OCI-LY7 (cell line): ENCODE measurements around the gene POLE4. TPM values are rescaled to one million over a fixed set of nuclear protein-coding genes. Genes with fewer than 3 reads are reported as not detected.

Experiments
- Bru-seq: library from RNA; stranded (reverse); fragments of 400-500 nt; gene quantifications from one replicate; lab custom pipeline; 2021; lab: Mats Ljungman, UMichigan
- BruChase-seq, 2 experiments: library from RNA; stranded (reverse); fragments of 400-500 nt; gene quantifications; one replicate each; lab custom pipeline; 2021; lab: Mats Ljungman, UMichigan
- BruUV-seq: library from RNA; stranded (reverse); fragments of 400-500 nt; replicated peaks from 2 replicates; lab custom pipeline; 2021; lab: Mats Ljungman, UMichigan
- CTCF ChIA-PET: fragments of 300-600 bp; sonication (Branson Sonifier 250); formaldehyde crosslinking; loops from one replicate; lab custom pipeline; 2022; ENCODE audit warnings: antibody characterized with exemption; ENCODE audit not compliant: unreplicated experiment; lab: Charles Lee
- POLR2A ChIA-PET: fragments of 300-600 bp; sonication (Branson Sonifier 250); formaldehyde crosslinking; loops from one replicate; lab custom pipeline; 2022; ENCODE audit warnings: antibody characterized with exemption; lab: Charles Lee
- DNase-seq: peaks from one replicate; pipeline ENCODE4 v3.0.0-alpha.2; 2015; ENCODE audit warnings: low spot score
- H2AFZ ChIP-seq: fragments of 200-600 bp; sonication (generic), shearing (Covaris generic); 2 replicates; pipeline ENCODE4 v1.6.1; 2014; ENCODE audit warnings: mild to moderate bottlenecking, antibody characterized with exemption, low read length, moderate library complexity
- H3K27ac ChIP-seq: fragments of 200-600 bp; sonication (generic); 2 replicates; pipeline ENCODE4 v1.5.1; 2014; ENCODE audit warnings: mixed run types, low read depth, mild to moderate bottlenecking, moderate library complexity, low read length, inconsistent platforms; ENCODE audit not compliant: poor library complexity, severe bottlenecking
- H3K36me3 ChIP-seq: fragments of 200-600 bp; sonication (generic); 2 replicates; pipeline ENCODE4 v1.6.1; 2014; ENCODE audit warnings: mild to moderate bottlenecking, antibody characterized with exemption, low read length, moderate library complexity, mixed read lengths; ENCODE audit not compliant: insufficient read depth
- H3K4me1 ChIP-seq: fragments of 200-600 bp; sonication (generic); 2 replicates; pipeline ENCODE4 v1.5.1; 2014; ENCODE audit warnings: mild to moderate bottlenecking, low read length; ENCODE audit not compliant: insufficient read depth, poor library complexity, severe bottlenecking
- H3K4me2 ChIP-seq: fragments of 200-600 bp; sonication (generic); 2 replicates; pipeline ENCODE4 v1.6.1; 2014; ENCODE audit warnings: mild to moderate bottlenecking, low read length
- H3K4me3 ChIP-seq: fragments of 200-600 bp; sonication (generic); 2 replicates; pipeline ENCODE4 v1.5.1; 2014; ENCODE audit warnings: mild to moderate bottlenecking, low read depth, low read length; ENCODE audit not compliant: poor library complexity, severe bottlenecking
- H3K79me2 ChIP-seq: fragments of 200-600 bp; sonication (generic); 2 replicates; pipeline ENCODE4 v1.6.1; 2016; ENCODE audit warnings: low read depth, mild to moderate bottlenecking, low read length, moderate library complexity, mixed read lengths; ENCODE audit not compliant: insufficient read depth
- H3K9me2 ChIP-seq: fragments of 200-600 bp; sonication (generic); 2 replicates; pipeline ENCODE4 v1.6.1; 2016; ENCODE audit warnings: mild to moderate bottlenecking, low read length, mixed read lengths; ENCODE audit not compliant: insufficient read depth
- H3K9me3 ChIP-seq: fragments of 200-600 bp; sonication (generic); 2 replicates; pipeline ENCODE4 v1.6.1; 2014; ENCODE audit warnings: mild to moderate bottlenecking, mixed run types, low read length, mixed read lengths
- H4K20me1 ChIP-seq: fragments of 200-600 bp; sonication (generic); 2 replicates; pipeline ENCODE4 v1.6.1; 2014; ENCODE audit warnings: mild to moderate bottlenecking, antibody characterized with exemption, low read length, moderate library complexity, mixed read lengths; ENCODE audit not compliant: insufficient read depth
- CTCF ChIP-seq: fragments of 200-600 bp; sonication (generic); conservative IDR thresholded peaks from 2 replicates; pipeline ENCODE4 v1.5.1; 2014; ENCODE audit warnings: mild to moderate bottlenecking, antibody characterized with exemption, low read length, moderate library complexity, mixed read lengths
- EZH2phosphoT487 ChIP-seq: fragments of 200-600 bp; sonication (generic); IDR thresholded peaks from 2 replicates; pipeline ENCODE4 v1.6.1; 2018; ENCODE audit warnings: low read depth, borderline replicate concordance, mild to moderate bottlenecking, mixed run types, antibody characterized with exemption, low read length, moderate library complexity, mixed read lengths
- intact Hi-C: fragments of 100-400 bp; cut with micrococcal nuclease; formaldehyde crosslinking; loops from one replicate; pipeline ENCODE4 v1.10.0; 2022; ENCODE audit not compliant: unreplicated experiment
- long read RNA-seq: library from polyadenylated mRNA; stranded (forward); transcript quantifications from one replicate; pipeline ENCODE4 v2.0.0, GENCODE V29; 2022
- total RNA-seq, 2 experiments: library from RNA; depleted of rRNA in 1 of 2; stranded (reverse); fragments of >200 nt in 1 of 2; shearing (Covaris generic) in 1 of 2; gene quantifications; 2 replicates each; pipeline ENCODE4 v1.2.3, GENCODE V29; 2014 to 2022

Gene POLE4
- total RNA-seq (2014; rRNA removed; shearing (Covaris generic)) (30.6 and 31.7 TPM in 2 replicates), total RNA-seq (2022) (49.0 and 52.3 TPM in 2 replicates), Bru-seq, nascent RNA (percentile 82 among the genes with signal in this experiment), BruChase-seq, experiment 1, labeled RNA remaining after a 6-hour chase (percentile 77 among the genes with signal in this experiment), BruChase-seq, experiment 2, labeled RNA remaining after a 2-hour chase (percentile 83 among the genes with signal in this experiment)
- long read RNA-seq, transcript POLE4-205 (4 exons, 1,248 nt), result major isoform, 22 of 32 reads
- long read RNA-seq, partial matches to known transcripts, result 0 of 32 reads
- long read RNA-seq, other reads (novel, unspliced or antisense), result 6 of 32 reads

GRCh38 chr2:74958274-74959105, at the start of gene POLE4:
Gene POLE4 (plus strand): TSS chr2:74958643. CDS start chr2:74958680, 37 bp downstream.
- H3K36me3 ChIP-seq, result peaks cover 41% of the 10 kb centered on the region
- peak; percentile 95 for DNase-seq
- intact Hi-C loops, result loop anchor here (2.0 to 5.0 kb wide), 2 partner anchors 124 to 1676 kb away; partner anchors contain the start of genes FBXO41 and HK2
- no TSS peak for BruUV-seq
- no peaks in the 10 kb centered on the region for H4K20me1 ChIP-seq
- peak within 1 kb of the TSS; percentile 90 for H3K4me2 ChIP-seq
- H3K4me1 ChIP-seq, result peaks cover 18% of the 10 kb centered on the region
- peak within 1 kb of the TSS; percentile 79 for H3K27ac ChIP-seq
- no peaks in the 10 kb centered on the region for H3K9me2 ChIP-seq
- TF ChIP-seq EZH2phosphoT487, result no peak
- H3K4me3 ChIP-seq, result peak within 1 kb of the TSS; percentile 71
- peaks cover 13% of the 10 kb centered on the region; the same call in 1 of the 2 replicates for H3K9me3 ChIP-seq
- H2AFZ ChIP-seq, result peak within 1 kb of the TSS; percentile 92
- CTCF ChIA-PET, result interaction anchor here (0.6 kb wide), 1 partner anchor 455 kb away, joined by 7 read pairs; no protein-coding TSS in a partner anchor
- POLR2A ChIA-PET, result interaction anchor here (0.8 to 1.0 kb wide), 3 partner anchors 13 to 124 kb away, joined by 3 to 6 read pairs (median 4); partner anchors contain the start of gene HK2
- peaks cover 9% of the 10 kb centered on the region; the same call in 1 of the 2 replicates for H3K79me2 ChIP-seq

- Histone ChIP-seq H3K4me1 (no peaks in the 10 kb centered on the region), H3K9me2 (no peaks in the 10 kb centered on the region), H3K4me2 (no peak overlapping the region), H4K20me1 (no peaks in the 10 kb centered on the region), H3K36me3 (no peaks in the 10 kb centered on the region), H3K9me3 (no peaks in the 10 kb centered on the region), H3K79me2 (no peaks in the 10 kb centered on the region; the same call in 1 of the 2 replicates), H3K27ac (no peak overlapping the region), H2AFZ (no peak overlapping the region), H3K4me3 (no peak overlapping the region)
- CTCF ChIA-PET, result no interaction called here
- BruUV-seq, result no TSS peak
- TF ChIP-seq CTCF (no peak), EZH2phosphoT487 (no peak)
- intact Hi-C loops, result loop anchor here (10.0 kb wide), 1 partner anchor 716 kb away; no protein-coding TSS in a partner anchor
- POLR2A ChIA-PET, result interaction anchor here (0.6 kb wide), 1 partner anchor 11 kb away, joined by 3 read pairs; no protein-coding TSS in a partner anchor
- DNase-seq, result no peak
These were observed 49.5 kb upstream of the POLE4 start for GRCh38 chr2:74908748-74909444.

- no peak overlapping the region for H3K4me3 ChIP-seq
- intact Hi-C loops, result no loop called here
- CTCF ChIA-PET, result no interaction called here
These were observed 48.2 kb upstream of the POLE4 start for GRCh38 chr2:74910245-74910644.

More at GRCh38 chr2:74910245-74910644, 48.2 kb upstream of the POLE4 start:
- Histone ChIP-seq H3K9me3 (no peaks in the 10 kb centered on the region), H2AFZ (no peak overlapping the region), H4K20me1 (no peaks in the 10 kb centered on the region), H3K36me3 (no peaks in the 10 kb centered on the region), H3K9me2 (no peaks in the 10 kb centered on the region), H3K4me1 (no peaks in the 10 kb centered on the region), H3K79me2 (no peaks in the 10 kb centered on the region), H3K27ac (no peak overlapping the region), H3K4me2 (no peak overlapping the region)
- TF ChIP-seq EZH2phosphoT487, result no peak
- no peak for TF ChIP-seq CTCF
- POLR2A ChIA-PET, result no interaction called here
- BruUV-seq, result no TSS peak
- no peak for DNase-seq
